GM19351 (cell line): ENCODE data around the gene NPAS2.

Experiments
- ATAC-seq: cut with Tn5 transposase; IDR thresholded peaks from one replicate; pipeline ENCODE4 v1.9.1; 2021; ENCODE audit warnings: mild to moderate bottlenecking, moderate library complexity; ENCODE audit not compliant: unreplicated experiment

Gene NPAS2

GRCh38 chr2:100879296-100879695 is 59.4 kb downstream of the NPAS2 start:
- no peak for ATAC-seq

GRCh38 chr2:100880036-100880435 is 60.1 kb downstream of the NPAS2 start:
- no peak for ATAC-seq

GRCh38 chr2:100880730-100881129 is 60.8 kb downstream of the NPAS2 start:
- ATAC-seq: no peak

- ATAC-seq: peak; percentile 51
Observed at GRCh38 chr2:100882645-100883613, 63.0 kb downstream of the NPAS2 start.

- ATAC-seq: peak; percentile 57
Observed at GRCh38 chr2:100884145-100884621, 64.2 kb downstream of the NPAS2 start.

- no peak for ATAC-seq
Observed at GRCh38 chr2:100886085-100886484, 66.1 kb downstream of the NPAS2 start.

GRCh38 chr2:100887039-100887578 is 67.2 kb downstream of the NPAS2 start:
- ATAC-seq: no peak

- ATAC-seq: no peak
Observed at GRCh38 chr2:100887713-100888495, 68.0 kb downstream of the NPAS2 start.

- no peak for ATAC-seq
Observed at GRCh38 chr2:100888601-100889000, 68.7 kb downstream of the NPAS2 start.

GRCh38 chr2:100889286-100889685 is 69.3 kb downstream of the NPAS2 start:
- no peak for ATAC-seq

- ATAC-seq: no peak
Observed at GRCh38 chr2:100891906-100892642, 72.1 kb downstream of the NPAS2 start.

- ATAC-seq: peak; percentile 97
Observed at GRCh38 chr2:100893392-100894104, 73.6 kb downstream of the NPAS2 start.

GRCh38 chr2:100894105-100894795 is 74.3 kb downstream of the NPAS2 start:
- peak; percentile 23 for ATAC-seq

GRCh38 chr2:100894796-100895156 is 74.8 kb downstream of the NPAS2 start:
- ATAC-seq: no peak

- ATAC-seq: no peak
Observed at GRCh38 chr2:100895402-100895801, 75.5 kb downstream of the NPAS2 start.

GRCh38 chr2:100895934-100896685 is 76.2 kb downstream of the NPAS2 start:
- ATAC-seq: no peak

GRCh38 chr2:100898035-100898665 is 78.2 kb downstream of the NPAS2 start:
- ATAC-seq: no peak

- no peak for ATAC-seq
Observed at GRCh38 chr2:100900156-100900795, 80.3 kb downstream of the NPAS2 start.
